Fibroblast of peridontal ligament (primary cell): Measurements from ENCODE around the gene TBCB.

Experiments
- DNase-seq: peaks from one replicate; pipeline ENCODE4 v3.0.0-alpha.2; 2010; ENCODE audit errors: extremely low read depth

The TBCB gene

GRCh38 chr19:36173846-36174245 lies 58.6 kb downstream of the TBCB start:
- DNase-seq: peak; percentile 13
